Measurements from ENCODE around the gene SIRT2.
A peak's percentile ranks its signal among the peaks of the same experiment; 100 is the strongest.
"Not testable (repeated sequence)": the region's sequence is repeated elsewhere in the genome, so short reads cannot be mapped to it uniquely, and the experiment has no call there.

SIRT2 gene

GRCh38 chr19:38869160-38869835 is 30.1 kb downstream of the SIRT2 start:
- DNase-seq (ENCODE audit: low read depth, low spot score) = peak; percentile 31

DNA sequence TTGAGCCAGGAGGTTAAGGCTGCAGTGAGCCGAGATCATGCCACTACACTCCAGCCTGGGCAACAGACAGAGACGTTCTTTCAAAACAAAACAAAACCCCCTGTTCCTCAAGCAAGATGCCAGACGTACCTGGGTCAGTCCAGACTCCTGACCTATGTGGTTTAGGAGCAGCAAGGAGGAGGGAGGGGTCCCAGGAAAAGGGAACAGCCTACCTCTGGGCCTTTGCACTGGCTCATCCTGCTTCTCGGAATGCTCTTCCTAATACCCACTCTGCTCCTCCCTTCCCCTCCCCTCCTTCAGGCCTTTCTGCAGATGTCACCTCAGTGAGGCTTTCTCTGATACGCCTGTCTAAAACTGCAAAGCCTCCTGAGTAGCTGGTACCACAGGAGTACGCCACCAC is 30.9 kb downstream of the SIRT2 start:
- peak; percentile 53 for DNase-seq (ENCODE audit: low read depth, low spot score)

- no peak for DNase-seq (ENCODE audit: low read depth, low spot score)
Measured at GRCh38 chr19:38867171-38867780, 32.1 kb downstream of the SIRT2 start.

DNA sequence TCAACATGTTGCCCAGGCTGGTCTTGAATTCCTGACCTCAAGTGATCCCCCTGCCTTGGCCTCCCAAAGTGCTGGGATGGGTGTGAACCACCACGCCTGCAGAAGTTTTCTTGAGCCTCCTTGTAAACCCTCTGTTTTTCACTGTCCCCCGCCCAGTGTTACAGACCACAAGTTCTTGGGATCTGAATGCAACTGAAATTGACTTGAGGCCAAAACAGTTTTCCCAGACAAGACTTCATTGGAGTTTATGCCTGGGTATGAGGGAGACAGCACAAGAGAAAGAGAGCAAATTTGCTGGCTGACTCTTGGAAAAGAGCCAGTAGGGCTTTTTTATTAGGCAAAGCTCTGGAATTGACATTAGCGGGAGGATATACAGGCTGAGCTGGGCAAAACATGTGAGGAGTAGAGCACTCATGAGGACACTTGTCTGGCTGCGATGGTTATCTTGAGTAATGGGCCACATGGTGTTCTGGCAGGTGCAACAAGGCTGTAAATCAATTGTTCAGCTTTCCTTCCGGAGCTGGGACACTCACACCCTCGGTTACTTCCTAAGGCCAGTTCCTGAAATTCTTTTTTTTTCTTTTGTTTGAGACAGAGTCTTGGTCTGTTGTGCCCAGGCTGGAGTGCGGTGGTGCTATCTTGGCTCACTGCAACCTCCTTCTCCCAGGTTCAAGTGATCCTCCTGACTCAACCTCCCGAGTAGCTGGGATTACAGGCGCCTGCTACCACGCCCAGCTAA is 36.9 kb downstream of the SIRT2 start:
- DNase-seq (ENCODE audit: low read depth, low spot score) = peak; percentile 65

DNA sequence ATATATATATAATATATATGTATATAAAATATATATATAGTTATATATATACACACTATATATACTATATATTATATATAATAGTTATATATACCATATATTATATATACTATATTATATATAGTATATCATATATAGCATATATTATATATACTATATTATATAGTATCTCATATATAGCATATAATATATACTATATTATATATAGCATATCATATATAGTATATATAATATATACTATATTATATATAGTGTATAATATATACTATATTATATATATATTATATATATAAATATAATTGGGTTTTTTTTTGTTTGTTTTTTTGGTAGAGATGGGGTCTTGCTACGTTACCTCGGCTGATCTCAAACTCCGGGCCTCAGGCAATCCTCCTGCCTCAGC is 38.0 kb downstream of the SIRT2 start:
- no peak for DNase-seq (ENCODE audit: low read depth, low spot score)

GRCh38 chr19:38859631-38860204 is 39.7 kb downstream of the SIRT2 start:
- DNase-seq (ENCODE audit: low read depth, low spot score) = peak; percentile 70

- no peak for DNase-seq (ENCODE audit: low read depth, low spot score)
Measured at GRCh38 chr19:38856813-38857212, 42.6 kb downstream of the SIRT2 start.

DNA sequence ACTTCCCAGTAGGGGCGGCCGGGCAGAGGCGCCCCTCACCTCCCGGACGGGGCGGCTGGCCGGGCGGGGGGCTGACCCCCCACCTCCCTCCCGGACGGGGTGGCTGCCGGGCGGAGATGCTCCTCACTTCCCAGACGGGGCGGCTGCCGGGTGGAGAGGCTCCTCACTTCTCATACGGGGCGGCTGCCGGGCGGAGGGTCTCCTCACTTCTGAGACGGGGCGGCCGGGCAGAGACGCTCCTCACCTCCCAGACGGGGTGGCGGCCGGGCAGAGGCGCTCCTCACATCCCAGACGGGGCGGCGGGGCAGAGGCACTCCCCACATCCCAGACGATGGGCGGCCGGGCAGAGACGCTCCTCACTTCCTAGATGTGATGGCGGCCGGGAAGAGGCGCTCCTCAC is 43.7 kb downstream of the SIRT2 start:
- not testable (repeated sequence) for DNase-seq (ENCODE audit: low read depth, low spot score)

- not testable (repeated sequence) for DNase-seq (ENCODE audit: low read depth, low spot score)
Measured at GRCh38 chr19:38854961-38855360, 44.5 kb downstream of the SIRT2 start.

GRCh38 chr19:38853214-38853613 is 46.2 kb downstream of the SIRT2 start:
- no peak for DNase-seq (ENCODE audit: low read depth, low spot score)

DNA sequence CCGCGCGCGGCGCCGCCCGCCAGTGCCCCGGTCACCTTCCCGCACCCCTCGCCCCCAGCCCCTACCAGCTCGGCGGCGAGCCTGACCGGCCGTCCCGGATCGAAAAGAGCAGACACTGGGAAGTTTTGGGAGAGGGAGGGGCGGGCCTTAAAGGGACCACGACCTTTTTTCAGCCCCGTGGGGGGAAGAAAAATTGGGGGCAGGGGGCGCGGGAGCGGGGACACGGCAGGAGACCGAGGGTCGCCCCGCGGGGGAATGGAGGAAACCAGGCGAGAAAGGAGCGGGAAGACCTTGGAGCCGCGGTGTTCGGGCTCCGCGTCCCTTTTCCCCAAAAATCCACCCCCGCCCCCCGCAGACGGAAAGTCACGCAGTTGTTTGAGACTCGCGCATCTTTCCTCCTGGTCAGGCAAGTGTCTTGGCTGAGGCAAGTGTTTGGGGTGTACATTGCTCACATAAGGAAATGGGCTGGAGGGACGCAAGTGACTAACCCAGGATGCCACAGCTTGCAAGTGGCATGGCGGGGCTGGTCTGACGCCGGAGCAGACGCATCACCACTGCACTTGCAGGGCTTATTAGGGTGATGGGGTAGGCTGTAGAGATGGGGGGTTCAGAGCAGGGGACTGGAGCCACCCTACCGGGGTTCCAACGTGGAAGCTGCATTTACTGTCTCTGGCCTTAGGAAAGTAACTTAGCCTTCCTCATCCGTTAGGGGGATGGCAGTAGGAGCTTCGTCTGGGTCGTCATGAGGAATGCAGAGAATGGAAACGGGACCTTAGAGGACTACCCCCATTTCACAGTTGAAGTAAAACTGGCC is 47.0 kb downstream of the SIRT2 start:
- peak; percentile 60 for DNase-seq (ENCODE audit: low read depth, low spot score)

- DNase-seq (ENCODE audit: low read depth, low spot score) = peak; percentile 91
Measured at GRCh38 chr19:38851622-38852230, 47.7 kb downstream of the SIRT2 start.

DNA sequence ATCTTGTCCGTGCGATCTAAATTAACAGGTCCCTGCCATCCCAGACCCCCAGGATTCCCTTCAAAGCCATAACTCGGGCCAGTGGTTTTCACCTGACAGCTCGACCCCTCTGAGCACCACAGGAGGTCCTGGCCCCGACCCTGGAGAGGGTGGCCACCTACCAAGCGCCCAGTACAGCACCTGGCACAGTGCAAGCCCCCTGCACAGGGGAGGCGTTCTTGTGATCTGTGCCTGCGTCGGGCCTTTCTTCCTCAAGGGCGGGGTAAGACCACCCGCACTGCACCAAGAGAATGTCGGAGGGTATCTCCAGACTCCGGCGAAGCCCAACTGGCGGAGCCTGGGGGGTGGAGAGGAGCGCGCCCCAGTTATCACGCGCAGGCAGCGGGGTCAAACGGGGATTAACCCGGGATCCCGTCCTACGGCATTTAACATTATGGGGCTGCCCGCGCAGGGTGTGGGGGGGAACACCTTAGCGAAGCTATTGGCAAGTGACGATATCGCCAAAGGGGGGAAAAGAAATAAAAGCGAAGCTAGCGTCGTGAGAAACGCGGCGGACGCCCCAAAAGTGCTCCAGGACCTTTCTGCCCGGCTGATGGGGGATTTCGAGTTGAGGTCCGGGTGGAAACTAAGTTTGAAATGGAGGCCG is 48.3 kb downstream of the SIRT2 start:
- DNase-seq (ENCODE audit: low read depth, low spot score) = peak; percentile 78

- DNase-seq (ENCODE audit: low read depth, low spot score) = no peak
Measured at GRCh38 chr19:38850436-38850975, 48.9 kb downstream of the SIRT2 start.

GRCh38 chr19:38849860-38850435 is 49.5 kb downstream of the SIRT2 start, which contains the start of gene HNRNPL:
Gene HNRNPL, minus strand, starts transcription at chr19:38849986. Its CDS starts 20 bp downstream, at chr19:38849966.
- DNase-seq (ENCODE audit: low read depth, low spot score) = peak; percentile 100

DNA sequence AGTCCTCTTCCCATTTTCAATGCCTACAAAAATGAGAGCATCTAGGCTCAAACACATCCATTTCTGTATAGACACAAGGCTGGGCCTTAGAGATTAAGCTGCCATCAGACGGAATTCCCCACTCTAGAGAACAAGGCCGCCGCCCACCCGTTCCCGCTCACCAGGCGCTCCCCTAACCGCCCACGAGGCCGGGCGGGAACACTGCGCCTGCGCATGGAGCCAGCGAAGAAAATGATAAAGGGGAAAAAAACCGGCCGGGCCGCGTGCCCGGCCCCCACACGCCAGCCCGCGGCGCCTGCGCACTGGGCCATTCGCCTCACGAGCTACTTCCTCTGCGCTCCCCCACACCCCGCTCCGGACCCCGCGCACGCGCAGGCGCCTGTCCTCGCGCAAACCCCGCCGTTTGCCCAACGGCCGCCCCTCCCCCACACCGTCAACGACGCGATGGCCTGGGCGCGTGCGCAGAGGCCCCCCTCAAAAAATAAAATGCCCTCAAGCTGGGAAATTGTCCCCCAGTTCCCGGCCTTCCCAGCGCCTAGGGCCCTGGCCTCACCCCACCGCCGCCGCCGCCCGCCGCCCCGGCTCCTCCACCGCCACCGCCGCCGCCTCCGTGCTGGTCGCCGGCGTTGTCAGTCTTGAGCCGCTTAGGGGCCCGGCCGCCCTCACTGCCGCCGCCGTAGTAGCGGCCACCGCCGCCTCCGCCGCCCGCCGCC is 50.1 kb downstream of the SIRT2 start:
- DNase-seq (ENCODE audit: low read depth, low spot score) = peak; percentile 97

DNA sequence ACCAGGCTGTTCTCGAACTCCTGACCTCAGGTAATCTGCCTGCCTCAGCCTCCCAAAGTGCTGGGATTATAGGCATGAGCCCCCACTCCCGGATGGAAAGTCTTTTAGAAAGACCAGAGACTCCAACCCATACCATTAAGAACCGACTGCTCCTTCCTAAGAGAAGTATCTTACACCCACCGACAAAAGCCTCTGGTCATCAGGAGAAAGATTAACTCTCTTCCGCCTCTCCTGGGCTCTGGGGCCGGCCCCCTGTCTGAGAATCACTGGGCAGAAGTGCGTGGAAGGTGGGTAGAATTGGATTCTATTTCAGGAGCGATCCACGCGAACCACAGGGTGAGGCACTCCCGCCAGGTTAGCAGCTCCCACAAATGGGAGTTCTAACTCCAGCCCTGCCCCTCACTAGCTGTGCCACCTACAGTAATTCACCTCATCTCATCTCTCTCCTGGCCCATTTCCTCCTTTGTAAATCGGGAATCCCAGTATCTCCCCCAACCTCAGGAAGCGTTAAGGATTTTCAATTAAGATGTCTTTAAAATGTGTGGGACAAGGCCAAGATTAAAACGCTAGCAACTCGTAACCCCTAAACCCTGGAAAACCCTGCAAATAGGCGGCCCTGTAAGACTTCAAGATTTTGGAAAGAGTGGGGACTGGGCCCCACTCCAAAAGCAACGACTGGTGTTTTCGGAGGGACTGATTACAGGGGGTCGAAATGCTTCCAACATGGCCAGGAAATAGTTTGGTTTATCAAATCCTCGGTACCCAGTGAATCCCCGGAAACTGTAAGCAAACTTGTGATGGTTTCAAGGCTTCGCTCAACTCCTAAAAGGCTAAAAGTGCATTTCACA is 50.9 kb downstream of the SIRT2 start:
- no peak for DNase-seq (ENCODE audit: low read depth, low spot score)

DNA sequence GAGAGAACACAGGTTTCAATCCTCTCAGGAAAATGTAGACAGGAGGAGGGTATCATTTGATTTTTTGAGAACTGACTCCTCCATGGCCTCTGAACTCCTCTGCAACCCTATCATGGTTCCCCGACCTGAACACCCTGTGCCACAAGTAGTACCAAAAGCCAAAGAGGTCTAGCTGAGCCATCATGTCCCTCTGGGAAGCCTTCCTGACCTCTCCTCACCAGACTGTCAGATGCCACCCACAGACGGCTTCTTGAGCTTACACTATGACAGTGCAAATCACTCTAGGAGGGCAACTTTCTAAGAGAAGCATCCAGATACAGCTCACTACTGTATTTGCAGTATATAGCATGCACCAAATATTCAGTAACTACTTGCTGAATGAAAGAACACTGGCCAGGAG is 53.3 kb downstream of the SIRT2 start:
- DNase-seq (ENCODE audit: low read depth, low spot score) = no peak
